VCaP (cell line): Measurements from ENCODE around the gene PLCG1.

ENCODE experiments used
- H3K27ac ChIP-seq: fragments of 450-650 bp; 2 replicates; pipeline ENCODE4 v1.5.1; 2017
- TF ChIP-seq, protein P1 (sequence below): fragments of 450-650 bp; conservative IDR thresholded peaks from 2 replicates; pipeline ENCODE4 v1.5.1; 2017; ENCODE audit warnings: mild to moderate bottlenecking, moderate library complexity

Gene PLCG1

DNA sequence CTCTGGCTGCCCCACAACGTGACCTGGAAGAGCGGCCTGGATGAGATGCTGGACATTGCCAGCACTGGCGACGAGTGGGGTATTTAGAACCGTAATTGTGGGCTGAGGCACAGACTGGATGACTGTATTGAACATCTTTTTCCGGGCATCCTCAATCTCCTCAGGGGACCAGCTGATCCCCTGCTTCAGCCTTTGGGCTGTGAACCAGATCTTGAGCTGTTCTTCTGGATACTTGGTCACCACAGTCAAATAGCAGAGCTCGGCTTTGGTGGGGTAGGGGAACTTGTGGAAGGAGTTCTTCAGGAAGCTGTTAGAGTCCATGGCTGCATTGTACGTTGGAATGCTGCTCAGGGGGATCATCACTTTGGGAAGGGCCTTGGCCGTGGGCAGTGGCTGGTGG is 66.3 kb downstream of the PLCG1 start:
- TF ChIP-seq, protein P1, sequence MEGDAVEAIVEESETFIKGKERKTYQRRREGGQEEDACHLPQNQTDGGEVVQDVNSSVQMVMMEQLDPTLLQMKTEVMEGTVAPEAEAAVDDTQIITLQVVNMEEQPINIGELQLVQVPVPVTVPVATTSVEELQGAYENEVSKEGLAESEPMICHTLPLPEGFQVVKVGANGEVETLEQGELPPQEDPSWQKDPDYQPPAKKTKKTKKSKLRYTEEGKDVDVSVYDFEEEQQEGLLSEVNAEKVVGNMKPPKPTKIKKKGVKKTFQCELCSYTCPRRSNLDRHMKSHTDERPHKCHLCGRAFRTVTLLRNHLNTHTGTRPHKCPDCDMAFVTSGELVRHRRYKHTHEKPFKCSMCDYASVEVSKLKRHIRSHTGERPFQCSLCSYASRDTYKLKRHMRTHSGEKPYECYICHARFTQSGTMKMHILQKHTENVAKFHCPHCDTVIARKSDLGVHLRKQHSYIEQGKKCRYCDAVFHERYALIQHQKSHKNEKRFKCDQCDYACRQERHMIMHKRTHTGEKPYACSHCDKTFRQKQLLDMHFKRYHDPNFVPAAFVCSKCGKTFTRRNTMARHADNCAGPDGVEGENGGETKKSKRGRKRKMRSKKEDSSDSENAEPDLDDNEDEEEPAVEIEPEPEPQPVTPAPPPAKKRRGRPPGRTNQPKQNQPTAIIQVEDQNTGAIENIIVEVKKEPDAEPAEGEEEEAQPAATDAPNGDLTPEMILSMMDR: no peak
- H3K27ac ChIP-seq: no peak overlapping the region

DNA sequence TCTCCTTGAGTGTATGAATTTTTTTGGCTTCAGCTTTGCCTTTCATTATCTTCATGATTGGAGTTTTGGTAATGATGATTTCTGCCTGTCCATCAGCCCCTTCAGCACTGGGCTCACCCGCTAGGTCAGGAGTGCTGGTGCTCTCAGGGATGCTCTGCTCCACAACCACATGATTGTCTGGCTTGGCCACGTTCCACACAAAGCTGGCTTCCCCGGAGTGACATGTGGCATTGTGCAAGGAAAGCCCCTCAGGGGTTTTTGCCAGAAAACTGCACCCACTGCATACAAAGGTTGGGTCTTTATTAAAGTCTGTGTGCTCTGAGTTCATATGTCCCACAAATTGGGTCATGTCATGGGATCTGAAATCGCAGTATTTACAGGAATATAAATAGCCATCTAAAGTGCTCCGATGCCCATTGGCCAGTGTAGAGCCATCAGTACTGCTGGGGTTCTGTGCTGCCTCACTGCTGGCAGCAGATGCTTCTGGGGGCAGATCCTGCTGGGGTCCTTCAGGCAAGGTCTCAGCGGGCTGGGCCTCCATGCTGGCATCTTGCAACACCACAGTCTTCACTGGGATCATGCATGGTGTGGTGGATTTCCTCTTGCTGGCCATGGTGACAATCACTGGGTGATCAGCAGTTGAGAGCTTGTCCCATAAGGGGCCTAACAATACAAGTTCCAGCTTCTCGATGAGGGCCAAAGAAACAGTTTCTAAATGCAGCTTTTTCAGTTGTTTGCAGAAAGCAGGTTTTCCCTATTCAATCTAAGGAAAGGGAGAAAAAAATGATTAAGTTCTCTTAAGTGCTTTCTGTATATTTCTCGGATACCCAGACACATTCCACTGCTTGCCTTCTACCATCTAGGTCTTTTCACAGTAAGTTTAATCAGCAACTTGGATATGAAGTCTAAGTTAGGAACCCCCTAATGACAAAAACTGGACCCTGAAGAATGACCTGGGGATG is 67.2 kb downstream of the PLCG1 start:
- TF ChIP-seq, protein P1: no peak
- no peak overlapping the region for H3K27ac ChIP-seq

DNA sequence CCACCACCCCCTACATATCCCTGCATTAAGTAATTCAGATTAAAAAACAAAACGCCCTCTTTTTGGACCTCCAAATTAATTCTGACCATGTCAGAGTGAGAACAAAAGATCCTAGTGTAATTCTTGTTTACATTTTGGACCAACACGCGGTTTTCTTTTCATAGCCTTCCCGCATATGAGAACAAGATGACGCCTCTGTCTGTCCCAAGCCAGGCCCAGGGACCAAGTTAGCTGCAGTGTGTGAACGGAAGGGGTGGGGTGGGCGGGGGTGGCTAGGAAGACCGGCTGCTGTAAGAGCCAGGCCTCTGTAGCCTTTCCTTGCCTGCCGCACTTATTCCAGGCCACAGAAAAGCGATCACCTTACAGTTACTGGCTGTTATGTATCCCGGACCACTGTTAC is 68.0 kb downstream of the PLCG1 start:
- H3K27ac ChIP-seq: no peak overlapping the region
- TF ChIP-seq, protein P1: no peak

DNA sequence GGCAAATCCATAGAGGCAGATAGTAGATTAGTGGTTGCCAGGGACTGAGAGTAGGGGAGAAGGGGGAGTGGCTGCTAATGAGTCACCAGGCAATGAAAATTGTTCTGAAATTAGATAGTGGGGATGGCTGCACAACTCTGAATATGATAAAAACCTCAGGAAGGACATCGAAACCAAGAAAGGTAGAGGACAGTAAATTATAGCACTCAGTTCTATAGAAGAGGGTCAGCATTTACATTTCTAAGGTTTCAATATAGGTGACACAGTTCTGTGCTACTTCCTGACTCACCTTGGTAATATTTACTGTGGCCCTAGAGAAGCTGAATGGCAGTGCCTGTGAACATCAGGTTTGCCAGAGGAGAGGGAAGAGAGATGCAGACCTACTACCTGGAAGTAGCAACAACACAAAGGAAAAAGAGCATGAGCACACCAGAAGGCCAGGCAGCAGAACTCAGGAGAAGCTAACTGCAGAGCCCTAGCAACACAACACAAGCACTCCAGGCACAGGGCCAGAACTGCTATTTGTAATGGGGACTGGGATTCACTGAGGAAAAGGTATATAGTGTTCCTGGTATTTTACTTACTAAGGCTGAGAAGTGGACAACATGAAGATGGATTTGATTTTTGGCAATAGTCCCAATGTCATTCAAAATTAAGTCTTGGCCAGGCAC is 75.9 kb downstream of the PLCG1 start:
- TF ChIP-seq, protein P1: no peak
- H3K27ac ChIP-seq: no peak overlapping the region

DNA sequence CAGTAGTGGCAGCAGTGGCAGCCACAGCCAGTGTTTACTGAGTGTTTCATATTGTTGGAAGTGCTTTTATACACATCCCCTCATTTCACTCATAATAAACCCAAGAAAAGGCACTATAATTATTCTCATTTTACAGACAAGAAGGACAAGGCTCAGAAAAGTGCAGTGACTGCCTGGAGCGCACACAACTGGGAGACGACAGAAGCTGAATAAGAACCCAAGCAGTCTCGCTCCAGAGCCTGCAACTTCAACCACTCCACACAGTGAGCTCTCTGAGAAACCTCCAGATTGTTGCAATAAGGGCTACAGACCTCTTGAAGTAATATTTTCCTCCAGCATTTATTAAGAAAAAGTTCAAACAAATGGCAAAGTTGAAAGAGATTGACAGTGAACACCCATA is 76.9 kb downstream of the PLCG1 start:
- TF ChIP-seq, protein P1: no peak
- no peak overlapping the region for H3K27ac ChIP-seq

DNA sequence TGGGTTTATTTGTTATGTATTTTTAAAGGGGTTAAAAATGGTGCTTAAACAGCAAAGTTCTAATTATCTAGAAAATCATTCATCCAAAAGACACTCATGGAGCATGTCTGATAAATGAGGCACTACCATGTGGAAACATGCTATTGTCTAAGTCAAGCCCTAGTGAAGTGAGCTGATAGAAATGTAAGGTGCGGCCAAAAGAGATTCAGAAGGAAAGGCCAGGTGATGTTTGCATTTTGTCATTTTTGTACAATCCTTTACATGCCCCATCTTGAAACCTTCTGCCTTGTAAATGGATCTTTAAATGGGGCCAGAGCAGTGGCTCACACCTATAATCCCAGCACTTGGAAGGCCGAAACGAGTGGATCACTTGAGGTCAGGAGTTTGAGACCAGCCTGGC is 77.3 kb downstream of the PLCG1 start:
- no peak overlapping the region for H3K27ac ChIP-seq
- TF ChIP-seq, protein P1: no peak

DNA sequence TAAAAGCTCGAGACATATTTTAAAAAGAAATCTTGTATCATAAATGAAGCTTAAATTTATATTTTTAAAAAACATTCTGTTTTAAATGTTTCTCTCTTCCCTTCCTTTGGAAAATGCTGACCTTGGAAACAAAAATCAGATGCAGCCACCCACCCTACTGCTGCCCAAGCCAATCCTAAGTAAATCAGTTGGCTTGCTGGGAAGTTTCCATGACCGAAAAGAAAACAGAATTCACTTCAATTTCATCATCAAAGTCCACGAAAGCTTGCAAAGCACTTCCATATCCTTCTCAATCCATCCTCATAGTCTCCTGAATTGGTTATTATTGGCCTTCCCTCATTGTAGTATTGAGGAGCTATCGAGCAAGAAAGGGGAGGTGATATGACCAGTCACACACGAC is 80.1 kb downstream of the PLCG1 start:
- H3K27ac ChIP-seq: no peak overlapping the region
- TF ChIP-seq, protein P1: no peak
